Left ventricle myocardium inferior (tissue), 1 donor: ENCODE results near the gene HLA-DOA. TPM values are rescaled to one million over a fixed set of nuclear protein-coding genes. Genes with fewer than 3 reads are reported as not detected.

Source experiments
- DNase-seq: peaks from one replicate; pipeline ENCODE4 v3.0.0-alpha.2; 2020
- H3K27ac ChIP-seq: fragments of 200-600 bp; replicated peaks from 2 replicates; pipeline ENCODE4 v1.8.0; 2021
- H3K27me3 ChIP-seq: fragments of 200-600 bp; 2 replicates; pipeline ENCODE4 v1.8.0; 2021; ENCODE audit warnings: low read depth
- H3K36me3 ChIP-seq: fragments of 200-600 bp; 2 replicates; pipeline ENCODE4 v1.8.0; 2021
- H3K4me1 ChIP-seq: fragments of 200-600 bp; 2 replicates; pipeline ENCODE4 v1.8.0; 2021
- H3K4me3 ChIP-seq: fragments of 200-600 bp; 2 replicates; pipeline ENCODE4 v1.8.0; 2021; ENCODE audit warnings: mild to moderate bottlenecking, moderate library complexity
- H3K9me3 ChIP-seq: fragments of 200-600 bp; replicated peaks from 2 replicates; pipeline ENCODE4 v1.8.0; 2021
- CTCF ChIP-seq: fragments of 200-600 bp; IDR thresholded peaks from 2 replicates; pipeline ENCODE4 v1.8.0; 2021; ENCODE audit warnings: antibody characterized with exemption, mild to moderate bottlenecking, borderline replicate concordance
- intact Hi-C: fragments of 100-400 bp; cut with micrococcal nuclease; formaldehyde crosslinking; loops from one replicate; pipeline ENCODE4 v1.11.0; 2022
- total RNA-seq: library from RNA; stranded (reverse); fragmentation: NEBNext Ultra II Directional; extraction: Animal tissue kit (Norgen Biotek cat#: 25700); gene quantifications from one replicate; pipeline ENCODE4 v1.2.1, GENCODE V29; 2021
- donor health status: DM: no; HTN: yes; CAD: no; lungs with severe emphysema.

Gene HLA-DOA
- total RNA-seq, 1 donor from 2014 or later = 1.8 TPM

GRCh38 chr6:33021917-33022316, 12.5 kb upstream of the HLA-DOA start:
- peaks cover 32% of the 10 kb centered on the region for H3K4me1 ChIP-seq
- no peaks in the 10 kb centered on the region for H3K27me3 ChIP-seq
- TF ChIP-seq CTCF = no peak
- no peak overlapping the region for H3K27ac ChIP-seq
- no peak overlapping the region for H3K4me3 ChIP-seq
- intact Hi-C loops = no loop called here
- no peaks in the 10 kb centered on the region for H3K36me3 ChIP-seq
- no peaks in the 10 kb centered on the region for H3K9me3 ChIP-seq
- DNase-seq = no peak

DNA sequence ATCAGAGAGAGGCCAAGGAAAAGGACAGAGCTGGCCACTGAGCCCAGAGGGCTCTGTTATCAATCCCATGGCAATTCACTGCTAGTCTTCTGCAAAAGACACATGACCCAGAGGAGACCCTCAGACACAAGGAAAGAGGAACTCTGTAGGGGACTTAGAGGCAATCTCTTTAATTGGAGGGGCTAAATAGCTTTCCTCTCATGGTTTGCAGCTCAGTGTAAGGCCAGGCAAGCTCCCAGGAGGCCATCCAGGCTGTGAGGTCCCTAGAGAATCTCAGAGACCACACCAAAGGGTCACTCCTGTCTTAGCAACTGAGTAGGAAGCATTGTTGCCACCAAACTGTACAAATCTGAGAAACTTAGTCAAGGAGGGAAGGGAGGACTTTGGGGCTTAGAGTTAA, 10.0 kb upstream of the HLA-DOA start:
- intact Hi-C loops = loop anchor here (5.0 kb wide), 1 partner anchor 63 kb away; no protein-coding TSS in a partner anchor
- peaks cover 6% of the 10 kb centered on the region for H3K27me3 ChIP-seq
- H3K4me1 ChIP-seq = peaks cover 49% of the 10 kb centered on the region

DNA sequence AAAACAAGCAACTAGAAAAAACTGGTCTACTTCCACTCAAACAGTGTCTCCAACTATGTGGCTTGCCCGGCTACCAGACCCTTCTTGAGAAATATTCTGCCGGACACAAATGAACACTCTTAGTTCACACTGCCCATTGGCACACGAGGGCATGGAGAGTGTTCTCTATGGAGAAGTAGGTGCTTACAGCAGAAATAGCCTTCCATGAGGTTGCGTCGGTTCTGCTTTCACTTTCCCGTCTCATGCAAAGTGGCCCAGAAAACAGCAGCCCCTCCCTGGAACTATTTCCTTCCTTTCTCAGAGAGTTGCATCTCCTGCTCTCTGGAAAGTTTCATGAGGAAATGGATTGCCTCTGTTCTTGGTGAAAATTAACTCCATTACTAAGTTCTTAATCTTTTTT, 9.5 kb upstream of the HLA-DOA start:
- Histone ChIP-seq H3K36me3 (no peaks in the 10 kb centered on the region), H3K4me1 (peaks cover 49% of the 10 kb centered on the region), H3K27me3 (peaks cover 11% of the 10 kb centered on the region), H3K9me3 (no peaks in the 10 kb centered on the region), H3K27ac (peak overlapping the region; percentile 93), H3K4me3 (peak overlapping the region; percentile 32)
- no peak for TF ChIP-seq CTCF
- intact Hi-C loops = loop anchor here (5.0 kb wide), 1 partner anchor 63 kb away; no protein-coding TSS in a partner anchor
- peak; percentile 49 for DNase-seq

More for the DNA sequence above, 10.0 kb upstream of the HLA-DOA start:
- Histone ChIP-seq H3K27ac (peak overlapping the region; percentile 93), H3K9me3 (no peaks in the 10 kb centered on the region), H3K4me3 (peak overlapping the region; percentile 32), H3K36me3 (no peaks in the 10 kb centered on the region)
- TF ChIP-seq CTCF = no peak
- no peak for DNase-seq

DNA sequence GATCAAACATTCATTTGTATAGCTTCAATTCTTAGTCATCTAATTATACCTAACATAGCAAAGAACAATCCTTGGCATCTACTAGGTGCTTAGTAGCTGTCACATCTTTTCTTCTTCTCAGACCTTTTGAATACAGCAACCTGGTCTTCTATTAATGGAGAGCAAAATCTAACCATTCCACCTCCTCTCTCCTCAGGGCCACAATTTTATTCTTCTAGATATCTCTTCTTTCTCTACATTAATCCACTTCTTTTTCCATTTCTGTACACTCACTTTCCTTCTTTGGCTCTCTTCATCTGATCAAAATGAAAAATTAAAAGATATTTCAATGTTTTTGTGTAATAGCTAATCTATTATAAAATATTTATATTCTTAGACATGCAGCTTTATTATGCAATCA, 9.0 kb upstream of the HLA-DOA start:
- Histone ChIP-seq H3K36me3 (no peaks in the 10 kb centered on the region), H3K27me3 (peaks cover 16% of the 10 kb centered on the region), H3K9me3 (no peaks in the 10 kb centered on the region), H3K4me3 (peak overlapping the region; percentile 32), H3K27ac (peak overlapping the region; percentile 93), H3K4me1 (peaks cover 49% of the 10 kb centered on the region)
- no peak for DNase-seq
- TF ChIP-seq CTCF = no peak
- intact Hi-C loops = loop anchor here (5.0 kb wide), 1 partner anchor 64 kb away; no protein-coding TSS in a partner anchor

GRCh38 chr6:33017694-33018353, 8.4 kb upstream of the HLA-DOA start:
- Histone ChIP-seq H3K4me1 (peaks cover 49% of the 10 kb centered on the region), H3K27me3 (peaks cover 18% of the 10 kb centered on the region), H3K9me3 (no peaks in the 10 kb centered on the region), H3K27ac (peak overlapping the region; percentile 93), H3K4me3 (no peak overlapping the region), H3K36me3 (no peaks in the 10 kb centered on the region)
- TF ChIP-seq CTCF = no peak
- DNase-seq = no peak
- intact Hi-C loops = loop anchor here (5.0 kb wide), 1 partner anchor 64 kb away; no protein-coding TSS in a partner anchor
